Spleen (tissue), 7 donors: ENCODE measurements around the gene KANSL3.

ENCODE experiments used
- POLR2A ChIP-seq, 3 donors: fragments of 450-650 bp; IDR thresholded peaks; one replicate each; pipeline ENCODE4 v1.5.1; 2017; ENCODE audit warnings: antibody characterized with exemption in 3 of 3, mild to moderate bottlenecking in 1 of 3
- POLR2AphosphoS5 ChIP-seq, 3 donors: sonication (generic); formaldehyde crosslinking; IDR thresholded peaks; one replicate each; pipeline ENCODE4 v1.5.1; 2017; ENCODE audit warnings: antibody characterized with exemption in 3 of 3
- TF ChIP-seq, protein P1 (sequence below), 11 experiments: fragments of 200-600 bp in 7 of 11; fragments of 450-650 bp in 4 of 11; sonication (generic) in 4 of 11; IDR thresholded peaks in 8 of 11; conservative IDR thresholded peaks in 3 of 11; 1 replicate in 7 of 11; 2 replicates in 4 of 11; pipeline versions ENCODE4 v1.4.0 to v1.8.0; 2016 to 2021; ENCODE audit warnings: antibody characterized with exemption in 11 of 11, inconsistent platforms in 4 of 11, mild to moderate bottlenecking in 1 of 11
- donor health status: DM: no; HTN: no; CAD: no; lungs with moderate emphysema.
- donor health status: DM: no; HTN: no; CAD: no.
- donor health status: DM: no; HTN: no; CAD: no.

GRCh38 chr2:96594691-96595152, 43.4 kb downstream of the KANSL3 start:
- TF ChIP-seq POLR2A (IDR thresholded peaks at IDR 0.05) (no peak), POLR2AphosphoS5 (IDR thresholded peaks at IDR 0.05) (no peak)
- TF ChIP-seq, protein P1, sequence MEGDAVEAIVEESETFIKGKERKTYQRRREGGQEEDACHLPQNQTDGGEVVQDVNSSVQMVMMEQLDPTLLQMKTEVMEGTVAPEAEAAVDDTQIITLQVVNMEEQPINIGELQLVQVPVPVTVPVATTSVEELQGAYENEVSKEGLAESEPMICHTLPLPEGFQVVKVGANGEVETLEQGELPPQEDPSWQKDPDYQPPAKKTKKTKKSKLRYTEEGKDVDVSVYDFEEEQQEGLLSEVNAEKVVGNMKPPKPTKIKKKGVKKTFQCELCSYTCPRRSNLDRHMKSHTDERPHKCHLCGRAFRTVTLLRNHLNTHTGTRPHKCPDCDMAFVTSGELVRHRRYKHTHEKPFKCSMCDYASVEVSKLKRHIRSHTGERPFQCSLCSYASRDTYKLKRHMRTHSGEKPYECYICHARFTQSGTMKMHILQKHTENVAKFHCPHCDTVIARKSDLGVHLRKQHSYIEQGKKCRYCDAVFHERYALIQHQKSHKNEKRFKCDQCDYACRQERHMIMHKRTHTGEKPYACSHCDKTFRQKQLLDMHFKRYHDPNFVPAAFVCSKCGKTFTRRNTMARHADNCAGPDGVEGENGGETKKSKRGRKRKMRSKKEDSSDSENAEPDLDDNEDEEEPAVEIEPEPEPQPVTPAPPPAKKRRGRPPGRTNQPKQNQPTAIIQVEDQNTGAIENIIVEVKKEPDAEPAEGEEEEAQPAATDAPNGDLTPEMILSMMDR (IDR thresholded peaks at IDR 0.05 in 8 of 11, conservative IDR thresholded peaks at IDR 0.05 in 3 of 11) = no peak
